Osteoblast (primary cell): ENCODE results near the gene GRIN2A. TPM values are rescaled to one million over a fixed set of nuclear protein-coding genes. Genes with fewer than 3 reads are reported as not detected.

Experiments
- DNase-seq: peaks from one replicate; pipeline ENCODE4 v3.0.0; 2011; ENCODE audit warnings: low spot score, mixed read lengths; ENCODE audit not compliant: insufficient read length; ENCODE audit errors: missing footprints
- H2AFZ ChIP-seq: 2 replicates; pipeline ENCODE4 v1.6.0; 2011; ENCODE audit warnings: mild to moderate bottlenecking, low read length
- H3K27ac ChIP-seq: 2 replicates; pipeline ENCODE4 v1.5.1; 2011; ENCODE audit warnings: mild to moderate bottlenecking, low read depth, low read length, moderate library complexity
- H3K27me3 ChIP-seq: 2 replicates; pipeline ENCODE4 v1.6.0; 2012; ENCODE audit warnings: mild to moderate bottlenecking, control low read depth, inconsistent platforms, low read length, moderate library complexity; ENCODE audit not compliant: insufficient read depth
- H3K36me3 ChIP-seq: 2 replicates; pipeline ENCODE4 v1.5.1; 2011; ENCODE audit warnings: mild to moderate bottlenecking, low read length, control low read depth, moderate library complexity; ENCODE audit not compliant: insufficient read depth
- H3K4me1 ChIP-seq: 2 replicates; pipeline ENCODE4 v1.5.1; 2011; ENCODE audit warnings: mild to moderate bottlenecking, low read length, control low read depth, moderate library complexity; ENCODE audit not compliant: insufficient read depth
- H3K4me2 ChIP-seq: 2 replicates; pipeline ENCODE4 v1.6.0; 2011; ENCODE audit warnings: mild to moderate bottlenecking, low read length; ENCODE audit not compliant: insufficient read depth
- H3K4me3 ChIP-seq: fragments of 200-600 bp; sonication (generic); 3 replicates; pipeline ENCODE4 v1.5.1; 2012; ENCODE audit warnings: mild to moderate bottlenecking, low read length, inconsistent platforms; ENCODE audit not compliant: insufficient read depth
- H3K79me2 ChIP-seq: 2 replicates; pipeline ENCODE4 v1.6.0; 2012; ENCODE audit warnings: mild to moderate bottlenecking, low read length, control low read depth, inconsistent platforms; ENCODE audit not compliant: insufficient read depth
- H3K9me3 ChIP-seq: 2 replicates; pipeline ENCODE4 v1.5.1; 2011; ENCODE audit warnings: low read depth, low read length, control low read depth
- H4K20me1 ChIP-seq: 2 replicates; pipeline ENCODE4 v1.6.0; 2012; ENCODE audit warnings: mild to moderate bottlenecking, low read length, control low read depth; ENCODE audit not compliant: insufficient read depth
- total RNA-seq: library from RNA; depleted of rRNA; stranded (reverse); fragments of >200 nt; gene quantifications from 2 replicates; pipeline ENCODE4 v1.2.3, GENCODE V29; 2012
- TF ChIP-seq, protein P1 (sequence below): IDR thresholded peaks from 2 replicates; pipeline ENCODE4 v1.5.1; 2011; ENCODE audit warnings: mild to moderate bottlenecking, low read depth, low read length, moderate library complexity; ENCODE audit errors: extremely low read depth

GRIN2A gene
- total RNA-seq, 1 donor = 0.72 TPM

DNA sequence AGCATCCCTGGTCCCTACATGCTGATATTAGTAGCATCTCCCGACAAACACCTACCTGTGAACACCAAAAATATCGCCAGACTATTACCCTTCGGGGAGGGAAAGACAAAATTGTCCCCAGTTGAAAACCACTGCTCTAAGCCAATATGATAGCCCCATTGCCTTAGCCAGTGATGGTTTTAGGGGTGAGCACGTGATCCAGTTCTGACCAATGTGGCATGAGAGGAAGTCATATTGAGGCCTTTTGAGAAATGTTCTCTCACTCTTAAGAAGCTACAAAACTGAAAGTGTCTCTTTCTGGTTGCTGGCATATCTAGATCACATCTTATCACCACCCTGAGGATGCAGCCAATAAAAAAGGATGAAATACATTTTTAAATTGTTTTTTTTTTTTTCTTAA lies 136.3 kb downstream of the GRIN2A start:
- H2AFZ ChIP-seq = no peak overlapping the region
- H3K4me2 ChIP-seq = no peak overlapping the region
- TF ChIP-seq, protein P1, sequence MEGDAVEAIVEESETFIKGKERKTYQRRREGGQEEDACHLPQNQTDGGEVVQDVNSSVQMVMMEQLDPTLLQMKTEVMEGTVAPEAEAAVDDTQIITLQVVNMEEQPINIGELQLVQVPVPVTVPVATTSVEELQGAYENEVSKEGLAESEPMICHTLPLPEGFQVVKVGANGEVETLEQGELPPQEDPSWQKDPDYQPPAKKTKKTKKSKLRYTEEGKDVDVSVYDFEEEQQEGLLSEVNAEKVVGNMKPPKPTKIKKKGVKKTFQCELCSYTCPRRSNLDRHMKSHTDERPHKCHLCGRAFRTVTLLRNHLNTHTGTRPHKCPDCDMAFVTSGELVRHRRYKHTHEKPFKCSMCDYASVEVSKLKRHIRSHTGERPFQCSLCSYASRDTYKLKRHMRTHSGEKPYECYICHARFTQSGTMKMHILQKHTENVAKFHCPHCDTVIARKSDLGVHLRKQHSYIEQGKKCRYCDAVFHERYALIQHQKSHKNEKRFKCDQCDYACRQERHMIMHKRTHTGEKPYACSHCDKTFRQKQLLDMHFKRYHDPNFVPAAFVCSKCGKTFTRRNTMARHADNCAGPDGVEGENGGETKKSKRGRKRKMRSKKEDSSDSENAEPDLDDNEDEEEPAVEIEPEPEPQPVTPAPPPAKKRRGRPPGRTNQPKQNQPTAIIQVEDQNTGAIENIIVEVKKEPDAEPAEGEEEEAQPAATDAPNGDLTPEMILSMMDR = no peak
- H3K9me3 ChIP-seq = no peaks in the 10 kb centered on the region
- no peaks in the 10 kb centered on the region for H4K20me1 ChIP-seq
- H3K27ac ChIP-seq = no peak overlapping the region
- DNase-seq = no peak
- no peaks in the 10 kb centered on the region for H3K36me3 ChIP-seq
- H3K27me3 ChIP-seq = no peaks in the 10 kb centered on the region
- no peak overlapping the region for H3K4me3 ChIP-seq
- H3K79me2 ChIP-seq = no peaks in the 10 kb centered on the region
- no peaks in the 10 kb centered on the region for H3K4me1 ChIP-seq

DNA sequence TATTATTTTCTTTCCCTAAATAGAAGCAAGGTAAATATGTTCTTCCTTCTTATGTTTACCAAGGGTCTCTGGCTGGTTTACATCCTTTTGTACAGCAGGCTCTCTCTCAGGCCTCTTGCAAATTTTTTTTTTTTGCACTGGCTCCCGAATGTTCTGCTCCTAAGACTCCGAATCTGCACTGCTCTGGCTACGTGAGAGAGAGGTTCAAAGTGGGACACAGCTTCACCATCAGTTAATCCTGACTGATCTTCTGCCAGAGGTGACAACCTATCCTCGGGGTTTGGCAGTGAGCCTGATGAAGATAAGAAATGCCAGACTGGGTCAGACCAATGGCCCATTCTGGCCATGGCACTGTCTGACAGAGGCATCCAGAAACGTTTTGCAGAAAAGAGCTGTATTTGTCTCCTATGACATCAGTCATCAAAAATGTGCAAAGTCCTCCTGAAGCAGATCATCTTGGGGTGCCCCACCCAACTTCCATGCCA lies 136.9 kb downstream of the GRIN2A start:
- no peaks in the 10 kb centered on the region for H3K79me2 ChIP-seq

DNA sequence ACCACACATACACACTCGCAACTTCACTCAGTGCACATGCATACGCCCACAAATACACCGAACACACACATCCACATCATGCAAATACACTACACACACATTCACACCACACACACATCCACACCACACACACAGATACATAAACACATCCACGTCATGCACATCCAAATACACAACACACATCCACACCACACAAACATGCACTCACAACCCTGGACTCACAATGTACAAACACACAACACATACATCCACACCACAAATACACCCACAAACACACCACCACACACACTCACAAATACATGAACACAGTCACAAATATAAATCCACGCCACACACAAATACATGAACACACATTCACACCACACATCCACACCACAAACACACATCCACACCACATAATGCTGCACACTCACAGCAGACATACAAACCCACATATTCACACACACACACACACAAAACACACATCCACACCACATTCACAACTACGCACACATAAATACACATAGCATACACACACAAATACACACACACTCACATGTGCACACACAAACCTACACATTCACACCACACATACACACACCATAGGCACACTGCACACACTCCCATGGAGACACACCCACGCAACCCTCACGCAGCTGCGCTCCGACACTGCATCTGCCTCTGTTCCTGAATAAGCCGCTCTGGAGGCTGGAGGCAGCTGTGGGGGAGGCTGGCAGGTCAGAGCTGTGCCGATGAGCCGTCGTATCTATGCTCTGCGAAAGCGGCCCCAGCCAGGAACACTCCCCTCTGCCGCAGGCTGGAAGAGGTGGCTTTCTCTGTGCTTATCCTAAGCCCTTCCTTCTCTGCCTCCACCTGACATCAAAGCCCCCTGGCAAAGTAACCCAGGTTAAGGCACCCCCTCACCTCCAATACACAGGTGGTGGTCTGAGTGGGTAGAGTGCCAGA lies 141.8 kb downstream of the GRIN2A start:
- H3K4me2 ChIP-seq = no peak overlapping the region
- no peaks in the 10 kb centered on the region for H3K4me1 ChIP-seq
- no peaks in the 10 kb centered on the region for H3K9me3 ChIP-seq
- H3K27me3 ChIP-seq = no peaks in the 10 kb centered on the region
- no peak overlapping the region for H3K4me3 ChIP-seq
- no peak overlapping the region for H3K27ac ChIP-seq
- DNase-seq = peak; percentile 62
- H3K36me3 ChIP-seq = no peaks in the 10 kb centered on the region
- H4K20me1 ChIP-seq = no peaks in the 10 kb centered on the region
- H3K79me2 ChIP-seq = no peaks in the 10 kb centered on the region
- TF ChIP-seq, protein P1 = no peak
- H2AFZ ChIP-seq = no peak overlapping the region

More for the DNA sequence above, 136.9 kb downstream of the GRIN2A start:
- DNase-seq = no peak
- no peak overlapping the region for H2AFZ ChIP-seq
- H3K27me3 ChIP-seq = no peaks in the 10 kb centered on the region
- no peaks in the 10 kb centered on the region for H4K20me1 ChIP-seq
- no peaks in the 10 kb centered on the region for H3K36me3 ChIP-seq
- no peak overlapping the region for H3K4me3 ChIP-seq
- H3K9me3 ChIP-seq = no peaks in the 10 kb centered on the region
- TF ChIP-seq, protein P1 = no peak
- no peak overlapping the region for H3K4me2 ChIP-seq
- no peak overlapping the region for H3K27ac ChIP-seq
- H3K4me1 ChIP-seq = no peaks in the 10 kb centered on the region
